MG63 (cell line): ENCODE measurements around the gene ZNF10. TPM values are rescaled to one million over a fixed set of nuclear protein-coding genes. Genes with fewer than 3 reads are reported as not detected.
A peak's percentile ranks its signal among the peaks of the same experiment; 100 is the strongest.

Experiments used
- DNase-seq: peaks from one replicate; pipeline ENCODE4 v3.0.0-alpha.2; 2020
- H3K27me3 ChIP-seq: fragments of 250-450 bp; sonication (Bioruptor Pico); 2 replicates; pipeline ENCODE4 v1.5.1; 2020; ENCODE audit warnings: mild to moderate bottlenecking, moderate library complexity
- H3K36me3 ChIP-seq: fragments of 250-450 bp; sonication (Bioruptor Pico); 2 replicates; pipeline ENCODE4 v1.5.1; 2020; ENCODE audit warnings: mild to moderate bottlenecking, moderate library complexity
- H3K4me3 ChIP-seq: fragments of 250-450 bp; sonication (Bioruptor Pico); 2 replicates; pipeline ENCODE4 v1.5.1; 2020; ENCODE audit warnings: mild to moderate bottlenecking, moderate library complexity
- H3K9me3 ChIP-seq: fragments of 250-450 bp; sonication (Bioruptor Pico); 2 replicates; pipeline ENCODE4 v1.5.1; 2020; ENCODE audit warnings: mild to moderate bottlenecking, moderate library complexity
- total RNA-seq: library from RNA; depleted of rRNA; stranded (reverse); fragments of >200 nt; shearing (Covaris generic); gene quantifications from 2 replicates; pipeline ENCODE4 v1.2.3, GENCODE V29; 2014; ENCODE audit warnings: low replicate concordance; rRNA removed

The ZNF10 gene
- 0.43 and 18.2 TPM in 2 replicates for total RNA-seq

- Histone ChIP-seq H3K27me3 (no peaks in the 10 kb centered on the region), H3K4me3 (peak within 1 kb of the TSS; percentile 63), H3K36me3 (peaks cover 3% of the 10 kb centered on the region; the same call in 1 of the 2 replicates), H3K9me3 (peaks cover 32% of the 10 kb centered on the region)
- peak; percentile 82 for DNase-seq
These were observed at the start of gene ZNF10, which contains the start of gene ZNF891 for GRCh38 chr12:133130038-133130807. ZNF10 (plus strand) TSS chr12:133130627; CDS start chr12:133144493, 13,866 bp downstream. ZNF891 (minus strand) TSS chr12:133130274; CDS start chr12:133121918, 8,356 bp downstream.

- Histone ChIP-seq H3K36me3 (no peaks in the 10 kb centered on the region), H3K9me3 (peaks cover 29% of the 10 kb centered on the region), H3K27me3 (no peaks in the 10 kb centered on the region), H3K4me3 (no peak overlapping the region)
- DNase-seq: no peak
These were observed 49.2 kb upstream of the ZNF10 start for GRCh38 chr12:133081159-133081780.

- no peak for DNase-seq
- H3K36me3 ChIP-seq: no peaks in the 10 kb centered on the region
- H3K9me3 ChIP-seq: peaks cover 28% of the 10 kb centered on the region
These were observed 47.1 kb upstream of the ZNF10 start for GRCh38 chr12:133083345-133083744.

DNA sequence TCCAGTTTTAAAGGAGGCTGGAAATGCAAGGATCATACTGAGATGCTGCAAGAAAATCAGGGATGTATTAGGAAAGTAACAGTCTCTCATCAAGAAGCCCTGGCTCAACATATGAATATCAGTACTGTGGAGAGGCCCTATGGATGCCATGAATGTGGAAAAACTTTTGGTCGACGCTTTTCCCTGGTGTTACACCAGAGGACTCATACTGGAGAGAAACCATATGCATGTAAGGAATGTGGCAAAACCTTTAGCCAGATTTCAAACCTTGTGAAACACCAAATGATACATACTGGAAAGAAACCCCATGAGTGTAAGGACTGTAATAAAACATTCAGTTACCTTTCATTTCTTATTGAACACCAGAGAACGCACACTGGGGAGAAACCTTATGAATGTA is 24.8 kb upstream of the ZNF10 start:
- peaks cover 48% of the 10 kb centered on the region for H3K9me3 ChIP-seq
- no peaks in the 10 kb centered on the region for H3K27me3 ChIP-seq
- no peaks in the 10 kb centered on the region for H3K36me3 ChIP-seq
- DNase-seq: no peak
- H3K4me3 ChIP-seq: no peak overlapping the region

More at GRCh38 chr12:133083345-133083744, 47.1 kb upstream of the ZNF10 start:
- Histone ChIP-seq H3K4me3 (no peak overlapping the region), H3K27me3 (no peaks in the 10 kb centered on the region)

DNA sequence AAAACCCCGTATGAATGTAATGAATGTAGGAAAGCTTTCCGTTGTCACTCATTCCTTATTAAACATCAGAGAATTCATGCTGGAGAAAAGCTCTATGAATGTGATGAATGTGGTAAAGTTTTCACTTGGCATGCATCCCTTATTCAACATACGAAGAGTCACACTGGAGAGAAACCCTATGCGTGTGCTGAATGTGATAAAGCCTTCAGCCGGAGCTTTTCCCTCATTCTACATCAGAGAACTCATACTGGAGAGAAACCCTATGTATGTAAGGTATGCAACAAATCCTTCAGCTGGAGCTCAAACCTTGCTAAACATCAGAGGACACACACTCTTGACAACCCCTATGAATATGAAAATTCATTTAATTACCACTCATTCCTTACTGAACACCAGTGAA is 24.2 kb upstream of the ZNF10 start:
- Histone ChIP-seq H3K36me3 (no peaks in the 10 kb centered on the region), H3K27me3 (no peaks in the 10 kb centered on the region), H3K4me3 (no peak overlapping the region), H3K9me3 (peaks cover 50% of the 10 kb centered on the region)
- no peak for DNase-seq

DNA sequence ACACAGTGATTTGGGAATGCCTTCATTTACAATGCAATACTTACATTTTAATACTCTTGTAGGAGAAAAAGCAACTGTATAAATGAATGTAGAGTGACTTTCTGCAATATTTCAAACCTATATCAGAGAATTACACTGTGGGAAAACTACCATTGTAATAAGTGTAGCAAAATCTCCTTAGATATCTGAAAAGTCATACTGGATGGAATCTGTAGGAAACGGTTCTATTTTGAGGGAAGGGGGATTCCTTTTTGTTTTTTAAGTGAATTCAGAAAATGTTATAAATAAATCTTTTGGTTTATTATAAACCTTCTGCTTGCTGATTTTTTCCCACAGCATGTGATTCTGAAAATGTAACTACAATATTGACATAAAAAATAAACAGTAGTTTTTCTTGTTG is 23.3 kb upstream of the ZNF10 start:
- Histone ChIP-seq H3K36me3 (no peaks in the 10 kb centered on the region), H3K27me3 (no peaks in the 10 kb centered on the region), H3K9me3 (peaks cover 51% of the 10 kb centered on the region), H3K4me3 (no peak overlapping the region)
- DNase-seq: no peak

DNA sequence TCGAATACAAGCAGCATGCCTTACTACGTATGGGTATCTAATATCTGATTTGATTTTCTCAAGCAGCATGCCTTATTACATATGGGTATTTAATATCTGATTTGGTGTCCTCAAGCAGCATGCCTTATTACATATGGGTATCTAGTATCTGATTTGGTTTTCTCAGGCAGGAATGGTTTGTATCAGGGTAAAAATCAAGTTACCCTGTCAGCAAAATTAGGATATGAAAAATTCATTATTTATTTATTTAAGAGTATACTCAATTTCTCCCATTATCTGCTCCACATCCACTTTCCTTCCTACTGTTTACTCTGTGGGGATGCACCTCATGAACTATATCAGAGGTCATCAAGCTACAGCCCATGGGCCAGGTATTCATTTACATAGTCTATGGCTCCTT is 22.3 kb upstream of the ZNF10 start:
- H3K36me3 ChIP-seq: no peaks in the 10 kb centered on the region
- no peak for DNase-seq
- H3K9me3 ChIP-seq: peaks cover 53% of the 10 kb centered on the region
- H3K4me3 ChIP-seq: no peak overlapping the region
- no peaks in the 10 kb centered on the region for H3K27me3 ChIP-seq

GRCh38 chr12:133120385-133121191 is 9.8 kb upstream of the ZNF10 start:
- Histone ChIP-seq H3K4me3 (no peak overlapping the region), H3K27me3 (no peaks in the 10 kb centered on the region), H3K36me3 (peaks cover 14% of the 10 kb centered on the region), H3K9me3 (peaks cover 51% of the 10 kb centered on the region)
- DNase-seq: no peak

GRCh38 chr12:133124674-133125073 is 5.8 kb upstream of the ZNF10 start:
- Histone ChIP-seq H3K9me3 (peaks cover 53% of the 10 kb centered on the region), H3K4me3 (no peak overlapping the region), H3K36me3 (peaks cover 17% of the 10 kb centered on the region), H3K27me3 (no peaks in the 10 kb centered on the region)
- DNase-seq: no peak

DNA sequence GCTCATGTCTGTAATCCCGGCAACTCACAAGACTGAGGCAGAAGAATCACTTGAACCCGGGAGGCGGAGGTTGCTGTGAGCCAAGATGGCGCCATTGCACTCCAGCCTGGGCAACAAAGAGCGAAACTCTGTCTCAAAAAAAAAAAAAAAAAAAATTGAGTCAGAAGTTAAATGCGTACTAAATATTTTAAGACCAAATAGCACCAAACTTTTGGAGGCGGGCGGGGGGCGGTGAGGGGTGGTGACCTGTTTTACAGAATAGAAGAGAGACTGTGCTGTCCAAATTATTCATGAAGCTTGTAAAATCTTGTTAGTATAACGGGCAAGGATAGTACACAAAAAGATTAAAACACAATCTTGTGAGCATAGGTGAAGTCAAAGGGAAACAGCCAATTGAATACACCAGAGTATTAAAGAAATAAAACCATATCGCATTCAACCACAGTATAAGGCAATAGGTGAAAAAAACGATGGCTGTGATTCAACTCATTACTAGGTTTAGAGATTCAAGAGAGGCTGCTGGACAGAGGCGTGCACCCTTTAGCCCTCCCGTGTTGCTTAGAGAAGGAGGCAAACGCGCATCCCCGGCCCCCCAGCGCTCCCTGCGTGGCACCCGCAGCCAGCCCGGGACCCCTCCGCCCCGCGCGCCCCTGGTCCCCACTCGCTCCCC is 924 bp upstream of the ZNF10 start:
- H3K27me3 ChIP-seq: no peaks in the 10 kb centered on the region
- peaks cover 3% of the 10 kb centered on the region; the same call in 1 of the 2 replicates for H3K36me3 ChIP-seq
- H3K4me3 ChIP-seq: peak overlapping the region; percentile 63
- peaks cover 37% of the 10 kb centered on the region for H3K9me3 ChIP-seq
- no peak for DNase-seq

- Histone ChIP-seq H3K27me3 (no peaks in the 10 kb centered on the region), H3K36me3 (peaks cover 3% of the 10 kb centered on the region; the same call in 1 of the 2 replicates), H3K4me3 (peak overlapping the region; percentile 63), H3K9me3 (peaks cover 31% of the 10 kb centered on the region)
- DNase-seq: peak; percentile 2
These were observed 341 bp downstream of the ZNF10 start for GRCh38 chr12:133130808-133131128.

GRCh38 chr12:133135747-133136146 is 5.3 kb downstream of the ZNF10 start:
- peaks cover 18% of the 10 kb centered on the region for H3K9me3 ChIP-seq

GRCh38 chr12:133145981-133146380 is 15.6 kb downstream of the ZNF10 start:
- Histone ChIP-seq H3K4me3 (no peak overlapping the region), H3K9me3 (peaks cover 5% of the 10 kb centered on the region), H3K27me3 (no peaks in the 10 kb centered on the region), H3K36me3 (no peaks in the 10 kb centered on the region)
- DNase-seq: no peak

More at GRCh38 chr12:133135747-133136146, 5.3 kb downstream of the ZNF10 start:
- H3K4me3 ChIP-seq: no peak overlapping the region
- DNase-seq: no peak
- H3K27me3 ChIP-seq: no peaks in the 10 kb centered on the region
- no peaks in the 10 kb centered on the region for H3K36me3 ChIP-seq

- no peak for DNase-seq
- Histone ChIP-seq H3K9me3 (peaks cover 30% of the 10 kb centered on the region), H3K36me3 (peaks cover 10% of the 10 kb centered on the region), H3K4me3 (no peak overlapping the region), H3K27me3 (no peaks in the 10 kb centered on the region)
These were observed 25.8 kb downstream of the ZNF10 start for GRCh38 chr12:133156125-133156690.

DNA sequence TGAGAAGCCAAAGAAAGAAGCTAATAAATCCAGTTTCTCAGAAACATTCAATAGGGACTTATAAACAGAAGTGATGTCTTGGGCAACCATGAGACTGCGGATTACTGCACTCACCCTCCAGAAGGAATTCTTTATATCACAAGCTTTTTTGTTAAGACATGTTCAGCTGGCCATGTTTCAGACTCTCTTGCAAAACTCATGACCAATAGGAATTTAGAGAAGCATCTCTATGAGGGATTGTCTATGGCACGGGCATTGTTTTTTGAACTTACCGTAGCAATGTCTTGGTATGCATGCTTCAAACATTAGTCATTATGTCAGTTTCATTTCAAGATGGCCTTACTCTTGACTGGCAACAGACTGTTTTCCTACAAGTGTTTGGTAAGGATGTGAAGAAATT is 35.3 kb downstream of the ZNF10 start:
- Histone ChIP-seq H3K9me3 (peaks cover 10% of the 10 kb centered on the region), H3K36me3 (no peaks in the 10 kb centered on the region), H3K4me3 (no peak overlapping the region), H3K27me3 (no peaks in the 10 kb centered on the region)
- DNase-seq: no peak

DNA sequence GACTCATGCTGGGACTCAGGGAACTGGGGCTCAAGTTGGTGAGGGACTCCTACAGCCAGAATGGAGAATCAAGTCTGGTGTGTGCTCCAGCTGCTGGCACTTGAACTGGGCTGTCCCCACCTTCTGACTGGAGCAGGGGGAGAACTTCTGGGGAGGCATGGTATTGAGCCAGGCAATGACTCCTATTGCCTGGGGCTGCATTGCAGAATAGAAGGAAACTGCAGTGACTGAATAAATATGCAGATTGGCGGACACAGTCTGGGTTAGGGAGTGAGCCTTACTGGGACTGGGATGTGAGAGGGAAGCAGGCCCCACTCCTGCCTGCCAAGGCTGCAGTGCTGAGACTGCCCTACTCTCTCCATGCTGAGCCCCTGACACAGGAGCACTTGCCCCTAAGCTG is 42.1 kb downstream of the ZNF10 start:
- H3K36me3 ChIP-seq: no peaks in the 10 kb centered on the region
- peaks cover 15% of the 10 kb centered on the region for H3K9me3 ChIP-seq
- no peaks in the 10 kb centered on the region for H3K27me3 ChIP-seq
- no peak for DNase-seq
- H3K4me3 ChIP-seq: no peak overlapping the region
